ENCODE measurements around the gene GZMM. TPM values are rescaled to one million over a fixed set of nuclear protein-coding genes. Genes with fewer than 3 reads are reported as not detected.

The GZMM gene
- total and polyA plus RNA-seq, 12 donors: 0.35 to 2.4 (median 1.2) TPM; not detected in 4

GRCh38 chr19:536031-536880, 7.6 kb upstream of the GZMM start:
- Histone ChIP-seq H3K9me3 (replicated peaks in 1 of 3) (no peaks in the 10 kb centered on the region), H3K27ac (no peak overlapping the region), H3K27me3 (no peaks in the 10 kb centered on the region), H3K4me1 (replicated peaks in 1 of 2) (peaks cover 13 to 14% of the 10 kb centered on the region in 2 donors), H3K36me3 (replicated peaks in 1 of 2) (peaks cover 0 to 47% of the 10 kb centered on the region in 2 donors), H3K4me3 (no peak overlapping the region)
- WGBS, 4 donors: 83 to 91% (median 89%) methylated on average over 20 to 55 of the region's 55 CpGs
- intact Hi-C loops (cut with DNase I): no loop called here
- TF ChIP-seq CTCF (IDR thresholded peaks at IDR 0.05): no peak
- TF ChIP-seq POLR2A (IDR thresholded peaks at IDR 0.05): no peak
- DNase-seq: no peak

GRCh38 chr19:536881-537404, 6.9 kb upstream of the GZMM start:
- intact Hi-C loops (cut with DNase I): no loop called here
- H3K4me3 ChIP-seq: no peak overlapping the region
- WGBS, 4 donors: 89 to 94% (median 92%) methylated on average over 16 to 26 of the region's 26 CpGs
- no peak overlapping the region for H3K27ac ChIP-seq
- no peaks in the 10 kb centered on the region for H3K9me3 ChIP-seq (replicated peaks in 1 of 3)
- no peak for TF ChIP-seq CTCF (IDR thresholded peaks at IDR 0.05)
- no peak for TF ChIP-seq POLR2A (IDR thresholded peaks at IDR 0.05)
- H3K4me1 ChIP-seq (replicated peaks in 1 of 2): peaks cover 13 to 14% of the 10 kb centered on the region in 2 donors
- H3K36me3 ChIP-seq (replicated peaks in 1 of 2): peaks cover 0 to 54% of the 10 kb centered on the region in 2 donors
- no peak for DNase-seq
- H3K27me3 ChIP-seq: no peaks in the 10 kb centered on the region

- H3K27me3 ChIP-seq: no peaks in the 10 kb centered on the region
- intact Hi-C loops (cut with DNase I): no loop called here
- 82 to 93% (median 87%) methylated on average over 12 to 40 of the region's 40 CpGs for WGBS, 4 donors
Observed at GRCh38 chr19:538641-539428, 5.0 kb upstream of the GZMM start.

More at GRCh38 chr19:538641-539428, 5.0 kb upstream of the GZMM start:
- Histone ChIP-seq H3K9me3 (replicated peaks in 1 of 3) (no peaks in the 10 kb centered on the region), H3K36me3 (replicated peaks in 1 of 2) (peaks cover 0 to 60% of the 10 kb centered on the region in 2 donors), H3K27ac (no peak overlapping the region), H3K4me1 (replicated peaks in 1 of 2) (peaks cover 3 to 4% of the 10 kb centered on the region in 2 donors), H3K4me3 (no peak overlapping the region)
- DNase-seq: no peak
- no peak for TF ChIP-seq CTCF (IDR thresholded peaks at IDR 0.05)
- TF ChIP-seq POLR2A (IDR thresholded peaks at IDR 0.05): no peak

Data from adrenal gland (tissue), 12 donors.